ENCODE results near the gene RTN4R.

The RTN4R gene

GRCh38 chr22:20196094-20196842, 71.8 kb downstream of the RTN4R start:
- H3K4me3 ChIP-seq (ENCODE audit: low read length) = no peak overlapping the region
- TF ChIP-seq CTCF (conservative IDR thresholded peaks at IDR 0.05; ENCODE audit: low read length) = no peak
- DNase-seq (ENCODE audit: low read depth) = no peak

GRCh38 chr22:20194681-20195593, 73.2 kb downstream of the RTN4R start:
- no peak overlapping the region for H3K4me3 ChIP-seq (ENCODE audit: low read length)
- no peak for TF ChIP-seq CTCF (conservative IDR thresholded peaks at IDR 0.05; ENCODE audit: low read length)
- DNase-seq (ENCODE audit: low read depth) = no peak

DNA sequence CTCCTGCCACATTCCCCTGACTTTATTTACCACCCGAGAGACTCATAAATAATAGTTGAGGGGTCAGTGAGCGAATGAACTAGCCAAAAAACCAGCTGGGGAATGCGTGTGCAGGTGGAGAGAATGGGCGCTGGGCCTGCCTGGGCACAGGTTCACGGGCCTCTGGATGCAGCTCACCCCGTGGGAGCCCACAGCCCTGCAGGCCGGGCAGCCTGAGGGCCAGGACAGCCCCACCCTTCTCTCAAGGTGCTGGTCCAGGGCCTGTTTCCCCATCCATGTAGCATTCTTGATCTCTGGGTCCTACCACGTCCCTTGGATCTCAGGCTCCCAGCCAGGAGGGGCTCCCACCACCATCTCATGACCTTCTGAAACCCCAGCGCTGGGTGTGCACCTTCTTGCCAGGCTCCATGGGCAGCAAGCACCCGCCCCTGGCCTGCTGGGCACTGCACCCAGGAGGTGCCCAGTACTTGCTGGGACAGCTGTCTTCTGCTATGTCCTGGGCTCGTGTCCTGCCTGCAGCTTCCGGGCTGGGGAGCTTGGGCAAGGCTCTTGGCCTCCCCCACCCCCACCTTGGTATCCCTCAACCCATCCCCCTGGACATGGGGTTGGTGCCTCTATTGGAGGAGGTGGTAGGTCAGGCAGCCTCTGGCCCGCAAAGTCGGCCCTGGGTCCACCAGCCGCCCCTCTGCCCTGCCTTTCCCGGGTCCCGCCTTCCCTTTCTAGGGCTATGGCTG, 74.2 kb downstream of the RTN4R start:
- no peak for DNase-seq (ENCODE audit: low read depth)
- H3K4me3 ChIP-seq (ENCODE audit: low read length) = no peak overlapping the region
- TF ChIP-seq CTCF (conservative IDR thresholded peaks at IDR 0.05; ENCODE audit: low read length) = no peak

DNA sequence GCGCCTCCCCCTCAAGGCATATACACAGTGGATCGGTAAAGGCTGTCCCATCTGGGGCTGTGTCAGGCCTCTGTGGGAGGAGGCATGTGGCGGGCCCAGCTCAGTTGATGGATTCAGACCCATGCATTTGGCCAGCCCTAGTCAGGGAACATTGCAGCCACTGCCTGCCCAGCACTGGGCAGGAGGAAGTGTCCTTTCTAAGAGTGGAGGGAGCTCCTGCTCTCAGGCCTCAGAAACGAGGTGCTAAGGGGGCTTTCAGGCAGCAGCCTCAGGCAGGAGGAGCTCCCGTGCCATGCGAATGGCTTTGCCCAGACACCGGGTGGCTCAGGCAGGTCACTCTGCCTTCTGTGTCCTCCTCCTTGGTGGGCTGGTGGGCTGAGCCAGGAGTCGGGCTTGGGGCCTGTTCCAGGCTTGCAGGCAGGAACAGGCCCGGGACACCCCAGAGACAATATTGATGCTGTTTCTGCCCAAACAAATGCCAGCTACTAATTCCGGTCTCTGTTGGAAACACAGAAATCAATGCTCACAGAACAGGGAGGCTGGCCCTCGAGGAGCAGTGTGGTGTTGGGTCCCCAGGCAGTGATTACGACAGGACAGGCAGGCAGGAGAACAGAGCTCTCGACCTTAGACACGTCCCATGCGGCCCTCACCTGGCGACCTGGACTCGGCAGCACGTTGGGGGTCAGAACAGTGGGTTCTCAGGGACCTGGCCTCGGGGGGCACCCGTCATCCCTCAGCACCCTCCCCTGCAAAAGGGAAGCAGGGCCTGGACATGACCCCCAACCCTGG, 75.0 kb downstream of the RTN4R start:
- H3K4me3 ChIP-seq (ENCODE audit: low read length) = no peak overlapping the region
- no peak for TF ChIP-seq CTCF (conservative IDR thresholded peaks at IDR 0.05; ENCODE audit: low read length)
- no peak for DNase-seq (ENCODE audit: low read depth)

DNA sequence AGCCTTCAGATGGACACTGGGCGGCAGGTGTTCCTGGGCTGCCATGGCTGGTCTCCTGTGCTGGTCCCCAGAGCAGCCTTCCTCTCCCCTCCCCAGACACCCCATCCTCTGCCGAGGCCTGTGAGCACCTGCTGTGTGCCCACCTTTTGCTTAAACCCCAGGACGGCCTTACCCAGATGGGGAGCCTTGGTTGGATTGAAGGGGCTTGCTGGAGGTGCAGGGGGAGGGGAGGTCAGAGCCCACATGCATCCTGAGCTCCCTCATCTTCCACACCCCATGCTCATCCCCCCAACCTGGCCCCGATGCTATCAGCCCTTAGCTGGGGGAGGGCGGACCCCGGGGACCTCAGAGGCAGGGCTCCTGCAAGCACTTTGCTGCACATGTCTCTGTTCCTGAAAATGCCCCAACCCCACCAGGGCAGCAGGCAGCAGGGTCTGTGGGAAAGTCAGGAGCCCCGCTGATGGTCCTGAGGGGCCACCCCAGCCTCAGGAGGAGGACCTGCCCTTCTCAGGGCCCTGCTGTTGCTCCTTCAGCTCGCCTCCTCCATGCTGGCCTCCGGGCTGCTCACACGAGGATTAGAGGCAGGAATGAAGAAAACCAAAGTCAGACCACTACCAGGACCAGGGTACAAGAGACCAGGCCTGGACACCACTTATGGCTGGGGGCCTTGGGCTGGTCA, 75.7 kb downstream of the RTN4R start:
- no peak for DNase-seq (ENCODE audit: low read depth)
- H3K4me3 ChIP-seq (ENCODE audit: low read length) = no peak overlapping the region
- no peak for TF ChIP-seq CTCF (conservative IDR thresholded peaks at IDR 0.05; ENCODE audit: low read length)

- no peak for TF ChIP-seq CTCF (conservative IDR thresholded peaks at IDR 0.05; ENCODE audit: low read length)
- no peak for DNase-seq (ENCODE audit: low read depth)
- no peak overlapping the region for H3K4me3 ChIP-seq (ENCODE audit: low read length)
Observed at GRCh38 chr22:20191803-20192202, 76.3 kb downstream of the RTN4R start.
